NCI-H2107 treated with DMSO at 0.1 percent for 48 hours (cell line): ENCODE results near the gene NEUROG1.
"Not testable (repeated sequence)": the region's sequence is repeated elsewhere in the genome, so short reads cannot be mapped to it uniquely, and the experiment has no call there.

Experiments used
- DNase-seq: peaks from one replicate; lab custom pipeline; 2025; ENCODE audit not compliant: unreplicated experiment; lab: John Stamatoyannopoulos, UW

Gene NEUROG1

DNA sequence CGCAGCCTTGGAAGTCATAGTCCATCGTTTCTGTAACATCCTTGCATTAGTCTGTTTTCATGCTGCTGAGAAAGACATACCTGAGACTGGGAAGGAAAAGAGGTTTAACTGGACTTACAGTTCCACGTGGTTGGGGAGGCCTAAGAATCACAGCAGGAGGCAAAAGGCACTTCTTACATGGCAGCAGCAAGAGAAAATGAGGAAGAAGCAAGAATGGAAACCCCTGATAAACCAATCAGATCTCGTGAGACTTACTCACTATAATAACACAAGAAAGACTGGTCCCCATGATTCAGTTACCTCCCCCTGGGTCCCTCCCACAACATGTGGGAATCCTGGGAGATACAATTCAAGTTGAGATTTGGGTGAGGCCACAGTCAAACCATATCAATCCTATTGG, 40.2 kb downstream of the NEUROG1 start:
- DNase-seq: not testable (repeated sequence)

DNA sequence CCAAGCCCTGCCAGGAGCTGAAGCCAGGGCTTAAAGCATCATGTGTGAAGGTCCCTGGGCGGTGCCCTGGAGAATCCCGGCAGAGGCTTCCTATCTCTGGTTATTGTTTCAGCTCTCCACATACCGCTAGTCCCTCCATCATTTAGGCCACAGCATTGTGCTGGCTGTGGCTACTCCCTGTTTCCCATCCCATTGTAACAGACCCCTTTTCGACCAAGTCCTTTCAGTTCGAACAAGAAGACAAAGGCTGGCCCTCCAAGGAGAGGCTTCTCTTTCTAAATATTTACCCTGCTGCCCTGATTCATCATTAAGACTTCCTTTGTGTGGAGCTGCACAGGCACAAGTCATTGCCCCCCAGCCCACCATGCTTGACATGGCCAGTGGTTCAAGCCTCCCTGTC, 41.6 kb downstream of the NEUROG1 start:
- no peak for DNase-seq

DNA sequence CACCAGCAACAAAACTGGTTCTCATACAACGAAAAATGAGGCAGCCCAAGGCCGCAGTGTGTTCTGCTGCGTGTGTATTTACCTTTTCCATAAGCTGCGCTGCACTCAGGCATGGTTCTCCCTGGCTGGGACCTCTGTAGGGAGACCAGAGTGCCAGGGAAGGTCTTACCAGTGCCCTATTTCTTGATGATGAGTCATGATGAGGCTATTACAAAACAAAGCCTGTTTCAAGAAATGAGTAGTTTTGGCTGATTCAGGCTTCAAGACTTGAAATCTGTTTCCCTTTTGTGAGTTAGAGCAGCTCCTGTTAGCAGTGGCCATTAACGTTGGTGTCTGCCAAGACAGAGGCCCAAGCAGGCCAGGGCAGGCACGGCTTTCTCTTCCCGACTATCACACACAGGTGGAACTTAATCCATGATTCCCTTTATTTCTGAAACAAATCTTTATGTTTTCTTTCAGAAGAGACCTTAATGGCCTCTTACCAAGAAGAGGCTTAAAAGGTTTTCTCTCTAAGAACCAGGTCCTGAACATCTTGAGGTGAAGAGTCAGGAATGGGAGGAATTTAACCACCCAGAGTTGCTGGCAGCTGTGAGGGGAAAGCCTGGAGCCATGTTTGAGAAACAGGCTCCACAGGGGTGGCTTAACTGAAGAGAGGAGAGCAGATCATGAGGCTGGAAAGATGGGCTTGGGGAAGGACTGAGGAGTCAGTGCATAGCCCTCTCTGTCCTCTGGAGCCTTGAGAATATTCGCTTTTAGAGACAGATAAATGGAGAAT, 42.2 kb downstream of the NEUROG1 start:
- DNase-seq: no peak

DNA sequence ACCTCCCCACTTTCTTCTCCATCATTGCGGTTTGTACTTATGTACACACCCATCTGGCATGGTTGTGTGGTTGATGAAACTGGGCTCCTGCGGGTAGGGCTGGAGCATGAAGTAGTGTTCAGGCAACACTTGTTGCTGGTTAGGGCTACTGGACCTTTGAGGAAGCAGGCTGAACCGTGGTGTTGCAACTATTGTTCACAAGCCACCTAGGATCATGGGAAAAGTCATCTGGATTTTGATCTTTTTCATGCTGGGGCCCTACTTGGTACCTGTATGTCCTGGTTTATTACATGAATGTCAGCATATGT, 43.5 kb downstream of the NEUROG1 start:
- peak; percentile 66 for DNase-seq

DNA sequence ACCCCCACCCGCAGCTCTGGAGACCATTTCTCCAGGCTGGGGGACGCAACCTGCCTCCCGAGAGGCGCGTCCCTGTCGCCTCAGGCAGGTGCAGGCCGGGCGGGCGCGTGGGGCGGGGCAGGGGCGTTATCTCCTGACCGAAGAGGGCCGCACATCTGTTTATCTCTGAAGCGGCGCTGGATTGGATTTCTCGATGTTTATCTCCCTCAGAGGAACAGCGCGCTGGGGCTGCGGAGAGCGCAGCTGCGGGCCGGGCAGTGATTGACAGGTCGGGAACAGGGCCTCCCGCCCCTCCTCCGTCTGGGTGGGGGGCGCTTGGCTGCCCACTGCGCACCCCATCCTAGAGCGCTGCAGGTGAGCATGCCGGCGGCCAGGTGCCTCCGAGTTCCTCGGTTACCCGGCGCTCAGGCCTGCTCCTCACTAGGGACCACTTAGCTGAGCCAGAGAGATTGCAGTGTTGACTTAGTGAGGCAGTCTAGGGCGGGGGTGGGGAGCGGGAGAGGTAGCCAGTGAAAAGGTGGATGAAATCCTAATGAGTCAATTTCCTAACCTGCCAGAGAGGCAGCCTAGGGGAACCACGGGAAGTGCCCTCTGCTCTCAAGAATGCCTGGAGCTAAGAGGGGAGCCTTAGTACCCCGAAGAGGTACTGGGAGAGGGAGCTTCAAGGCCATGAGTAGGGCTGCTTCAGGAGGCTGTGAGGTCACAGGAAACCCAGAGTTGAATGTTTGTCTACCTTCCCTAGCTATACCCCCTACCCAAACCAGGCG, 44.0 kb downstream of the NEUROG1 start:
- peak; percentile 92 for DNase-seq

DNA sequence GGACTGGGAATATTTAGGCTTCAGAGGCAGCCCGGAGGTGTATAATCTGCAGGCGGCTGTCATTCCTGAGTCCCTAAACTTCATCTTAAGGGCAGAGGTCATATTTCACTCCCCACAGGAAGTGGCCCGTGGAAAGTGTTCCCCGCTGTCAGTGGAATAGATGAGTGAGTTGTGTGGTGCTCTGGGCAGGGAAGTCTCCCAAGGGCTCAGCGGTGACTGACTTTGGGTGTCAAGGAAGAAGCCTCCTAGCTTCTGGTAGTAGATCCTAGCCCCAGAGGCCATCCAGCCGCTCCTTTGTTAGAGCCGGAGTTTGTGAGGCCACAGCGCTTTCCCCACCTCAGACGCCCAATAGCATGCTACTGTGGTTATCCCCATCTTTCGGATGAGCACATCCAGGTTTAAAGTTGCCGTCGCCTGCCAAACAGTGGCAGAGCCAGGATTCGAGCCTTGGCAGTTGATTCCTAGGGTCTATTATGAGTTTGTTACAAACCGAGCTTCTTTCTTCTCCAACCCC, 44.7 kb downstream of the NEUROG1 start:
- DNase-seq: no peak

DNA sequence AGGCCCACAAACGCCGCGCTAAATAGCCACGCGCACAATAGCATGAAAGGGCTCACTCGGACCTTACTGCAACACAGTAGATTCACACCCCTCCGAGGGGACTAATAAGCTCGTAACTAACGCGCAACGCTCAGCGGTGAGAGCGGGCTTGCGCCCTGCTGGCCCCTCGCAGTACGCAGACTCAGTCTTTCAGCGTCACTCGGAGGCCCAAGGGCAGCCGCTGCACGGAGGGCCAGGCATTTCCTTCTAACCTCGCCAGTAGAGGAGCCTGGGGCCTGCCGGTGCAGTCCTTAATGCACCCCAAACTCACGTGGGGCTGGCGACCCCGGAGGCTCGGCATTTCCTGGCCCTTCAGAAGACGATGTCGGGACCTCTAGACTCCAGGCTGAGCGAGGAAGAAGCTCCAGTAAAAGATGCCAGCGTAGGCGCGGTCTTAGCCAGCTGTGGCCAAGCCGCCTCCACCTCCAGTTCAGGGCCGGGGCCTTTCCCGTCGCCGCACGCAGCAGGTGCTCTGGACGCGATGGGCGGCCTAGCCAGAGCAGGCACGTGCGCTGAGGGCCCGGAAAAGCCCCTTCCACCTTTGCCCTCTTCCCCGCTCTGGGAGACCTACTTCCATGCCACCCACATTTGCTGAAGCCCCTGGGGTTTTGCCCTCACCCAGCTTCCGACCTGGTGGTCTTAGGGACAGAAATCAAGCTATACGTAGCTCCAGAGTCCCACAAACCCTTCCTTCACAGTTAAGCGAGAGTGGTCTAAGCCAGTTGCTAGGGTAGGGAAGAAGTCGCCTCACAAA, 45.3 kb downstream of the NEUROG1 start:
- no peak for DNase-seq

DNA sequence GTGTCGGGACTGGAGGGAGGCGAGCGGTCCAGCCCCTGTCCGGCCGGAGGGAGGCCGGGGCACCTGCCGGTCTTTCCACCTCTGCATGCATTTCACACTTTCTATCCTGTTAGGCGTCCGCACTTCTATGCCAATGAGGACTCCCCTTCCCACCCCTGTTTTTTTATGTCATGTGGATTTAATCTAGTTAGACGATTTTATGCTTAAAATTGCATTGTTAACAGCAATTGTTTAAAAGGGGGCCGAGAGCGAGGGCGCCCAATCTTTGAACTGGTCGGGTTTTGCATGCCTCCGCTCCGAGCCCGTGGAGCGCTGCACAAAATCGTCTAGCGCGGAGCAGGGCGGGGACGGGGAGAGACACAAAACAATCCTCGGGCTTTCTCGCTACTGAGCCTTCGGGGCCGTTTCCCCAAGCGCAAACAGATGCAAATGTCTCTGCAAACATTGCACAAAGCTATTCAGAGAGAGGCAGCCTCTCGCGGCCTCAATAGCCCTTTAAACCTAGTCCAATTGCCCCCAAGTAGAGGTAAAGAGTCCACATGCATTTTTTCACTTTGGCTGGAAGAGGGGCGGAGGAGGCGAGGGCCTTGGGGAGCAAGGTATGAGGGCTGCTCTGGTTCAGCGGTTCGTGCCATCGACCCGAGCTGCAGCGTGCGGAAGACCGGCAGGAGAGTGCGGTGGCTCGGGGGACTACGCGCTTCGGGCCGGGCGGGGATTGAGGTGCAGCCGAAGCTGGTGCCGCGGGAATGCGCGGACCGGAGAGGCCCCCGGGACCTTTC, 46.1 kb downstream of the NEUROG1 start:
- no peak for DNase-seq

DNA sequence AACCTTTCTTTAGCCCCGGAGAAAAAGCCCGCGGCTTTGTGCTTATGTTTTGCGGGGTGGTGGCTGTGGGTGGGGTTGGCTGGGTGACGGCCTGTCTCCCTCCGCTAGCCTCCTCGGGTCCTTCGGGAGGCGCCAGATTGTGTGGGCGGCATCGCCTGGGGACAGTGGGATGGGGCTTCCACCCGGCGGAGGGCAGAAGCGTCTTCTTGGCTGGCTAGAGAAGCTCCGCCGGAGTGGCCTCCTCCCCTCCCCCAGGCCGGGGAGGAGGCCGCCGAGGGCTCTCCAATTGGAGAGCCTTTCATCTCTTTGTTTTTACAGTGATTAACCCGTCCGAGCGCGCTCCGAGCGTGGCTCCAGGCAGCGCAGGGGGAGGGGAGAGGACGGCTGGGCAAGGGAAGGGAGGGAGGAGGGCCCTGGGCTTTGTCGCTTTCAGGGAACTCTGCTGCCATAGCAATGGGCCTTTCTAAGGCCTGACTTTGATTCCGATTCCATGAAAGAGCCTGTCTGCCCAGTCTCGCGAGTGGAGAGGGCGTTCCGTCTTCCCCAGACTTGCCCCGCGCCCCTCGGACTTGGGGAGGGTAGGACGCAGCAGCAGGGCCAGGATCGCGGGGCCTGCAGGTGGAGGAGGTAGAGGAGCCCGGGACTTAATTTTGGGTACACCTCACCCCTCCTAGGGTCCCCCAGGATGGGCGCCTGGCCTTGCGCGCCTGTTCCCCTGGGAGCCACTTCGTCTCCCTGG, 46.9 kb downstream of the NEUROG1 start:
- peak; percentile 73 for DNase-seq

DNA sequence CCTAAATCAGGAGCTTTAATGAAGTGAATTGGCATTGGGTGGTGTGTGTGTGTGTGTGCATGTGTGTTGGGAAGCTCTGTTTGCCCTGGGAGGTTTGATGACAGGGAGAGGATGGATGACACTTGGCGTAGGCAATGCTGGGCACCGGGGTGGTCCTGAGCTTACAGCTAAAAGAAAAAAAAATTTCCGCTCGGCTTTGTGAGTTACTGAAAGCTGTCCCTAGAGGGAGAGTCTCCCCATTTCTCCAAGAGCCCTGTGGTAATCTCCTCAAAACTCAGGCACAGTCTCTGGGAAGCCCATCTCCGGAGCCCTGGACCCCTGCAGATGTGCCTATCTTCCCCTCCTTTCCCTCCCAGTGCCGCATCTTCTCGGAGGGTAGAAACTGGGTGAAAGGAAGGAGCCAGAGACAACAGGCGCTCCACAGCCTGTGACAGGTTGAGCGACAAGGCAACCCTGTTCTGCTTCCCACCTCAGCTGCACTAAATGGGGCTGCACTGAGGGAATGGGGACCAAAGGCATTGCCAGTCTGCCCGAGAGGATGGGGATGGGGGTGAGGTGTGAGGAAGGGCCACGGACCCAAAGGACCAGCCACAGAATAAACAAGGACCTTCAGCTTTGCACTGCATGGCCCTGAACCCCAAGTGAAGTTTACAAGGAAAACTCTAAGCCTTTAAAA, 47.8 kb downstream of the NEUROG1 start:
- no peak for DNase-seq

DNA sequence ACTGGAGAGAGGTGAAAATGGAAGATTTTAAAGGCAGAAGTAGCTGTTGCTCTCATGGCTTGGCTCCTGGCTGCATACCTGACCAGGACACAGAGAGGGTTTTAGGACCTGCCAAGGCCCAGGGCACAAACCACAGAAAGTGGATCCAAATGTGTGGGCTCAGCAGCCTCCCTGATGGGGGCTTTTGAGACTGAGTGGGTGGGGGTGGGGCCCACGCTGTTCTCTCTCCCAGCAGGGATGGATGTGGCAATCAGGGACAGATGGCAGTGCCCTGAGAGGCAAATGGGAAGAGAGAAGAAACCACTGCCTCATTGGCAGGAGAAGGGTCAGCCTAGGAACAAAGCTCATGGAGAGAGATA, 48.7 kb downstream of the NEUROG1 start:
- DNase-seq: no peak

DNA sequence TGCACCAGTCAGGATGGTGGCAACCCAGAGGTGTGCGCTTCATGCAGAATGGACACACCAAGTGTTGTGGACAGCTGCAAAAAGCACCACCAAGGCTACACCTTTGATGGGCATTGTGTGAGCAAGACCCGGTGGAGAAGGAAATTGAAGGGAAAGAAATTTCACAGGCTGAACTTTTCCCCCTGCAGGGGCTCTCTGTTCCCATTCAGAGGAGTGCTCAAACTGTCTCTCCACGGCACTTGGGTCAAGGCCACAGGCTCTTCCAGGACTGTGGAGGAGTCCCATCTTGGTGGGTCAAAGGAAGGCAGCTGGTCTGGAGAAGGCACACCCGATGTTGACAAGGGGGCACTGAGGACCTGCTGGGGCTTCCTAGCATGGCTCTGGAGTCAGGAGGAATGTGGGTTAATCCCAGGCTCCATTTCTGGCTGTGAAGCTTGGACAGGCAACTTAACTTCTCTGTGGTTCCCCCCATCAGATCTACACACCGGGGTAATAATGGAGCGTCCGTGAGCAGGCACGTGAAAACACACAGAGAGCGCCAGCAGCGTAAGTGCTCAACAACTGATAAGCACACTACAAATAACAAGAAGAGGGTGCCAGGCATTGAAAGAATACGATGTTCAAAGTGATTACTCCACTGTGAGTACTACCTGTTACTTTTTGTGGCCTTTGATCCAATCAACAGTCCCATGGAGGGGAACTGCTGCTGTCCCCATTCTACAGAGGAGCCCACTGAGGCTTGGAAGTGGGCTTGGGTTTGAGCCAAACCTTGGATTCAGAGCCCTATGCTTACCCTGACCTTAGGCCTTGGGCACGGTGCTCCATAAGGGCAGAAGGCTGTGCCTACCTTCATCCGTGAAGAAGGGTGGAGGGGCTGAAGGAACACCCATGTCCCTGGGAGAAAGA, 49.4 kb downstream of the NEUROG1 start:
- DNase-seq: no peak

DNA sequence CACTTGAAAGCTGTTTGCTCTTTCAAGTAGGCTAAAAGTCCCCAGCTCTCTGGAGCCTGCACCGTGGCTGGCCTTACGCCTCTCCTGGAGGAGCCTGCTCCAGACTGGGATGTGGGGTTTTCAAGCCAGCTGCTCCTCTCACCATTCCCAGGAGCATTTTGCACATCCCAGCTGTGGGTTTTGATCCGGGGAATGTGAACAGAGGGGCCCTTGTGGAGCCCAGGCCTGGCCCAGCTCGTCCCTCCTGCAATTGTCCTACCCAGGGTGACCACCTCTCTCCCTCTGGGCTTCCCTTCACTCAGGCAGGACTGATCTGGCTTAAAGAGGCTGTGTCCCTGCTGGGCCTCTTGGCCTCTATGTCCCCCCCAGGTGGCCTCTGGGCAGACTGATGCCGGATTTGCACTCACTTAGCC, 51.1 kb downstream of the NEUROG1 start:
- DNase-seq: no peak
